ENCODE results near the gene CELSR1.

CELSR1 gene

GRCh38 chr22:46509416-46510089 is 27.9 kb downstream of the CELSR1 start:
- Histone ChIP-seq H3K9me2 (replicated peaks; ENCODE audit: control insufficient read depth, low read length) (no peaks in the 10 kb centered on the region), H4K20me1 (ENCODE audit: control insufficient read depth, insufficient read depth, low read depth, low read length) (no peaks in the 10 kb centered on the region), H3K4me3 (ENCODE audit: low read length) (no peak overlapping the region), H3K27me3 (ENCODE audit: control insufficient read depth, low read length) (peaks cover 12% of the 10 kb centered on the region), H3K36me3 (ENCODE audit: control insufficient read depth, low read length) (no peaks in the 10 kb centered on the region), H3K9me3 (ENCODE audit: control insufficient read depth, insufficient read depth, low read length) (no peaks in the 10 kb centered on the region), H3F3A (ENCODE audit: control insufficient read depth, insufficient read depth) (no peaks in the 10 kb centered on the region), H3K4me1 (ENCODE audit: control insufficient read depth, low read length) (no peaks in the 10 kb centered on the region), H3K27ac (ENCODE audit: low read depth, low read length) (no peak overlapping the region), H3K4me2 (ENCODE audit: low read length) (no peak overlapping the region), H3K79me2 (ENCODE audit: control insufficient read depth, low read length) (no peaks in the 10 kb centered on the region)
- no peak for TF ChIP-seq EZH2phosphoT487 (IDR thresholded peaks at IDR 0.05; ENCODE audit: borderline replicate concordance, low read length)
- no peak for TF ChIP-seq CTCF (IDR thresholded peaks at IDR 0.05; ENCODE audit: low read depth, low read length, poor library complexity, severe bottlenecking)

- Histone ChIP-seq H3F3A (ENCODE audit: control insufficient read depth, insufficient read depth) (no peaks in the 10 kb centered on the region), H3K27me3 (ENCODE audit: control insufficient read depth, low read length) (peaks cover 9% of the 10 kb centered on the region), H3K79me2 (ENCODE audit: control insufficient read depth, low read length) (no peaks in the 10 kb centered on the region), H3K9me3 (ENCODE audit: control insufficient read depth, insufficient read depth, low read length) (no peaks in the 10 kb centered on the region), H3K36me3 (ENCODE audit: control insufficient read depth, low read length) (no peaks in the 10 kb centered on the region), H3K4me2 (ENCODE audit: low read length) (no peak overlapping the region), H3K27ac (ENCODE audit: low read depth, low read length) (no peak overlapping the region), H3K4me3 (ENCODE audit: low read length) (no peak overlapping the region), H3K4me1 (ENCODE audit: control insufficient read depth, low read length) (no peaks in the 10 kb centered on the region), H4K20me1 (ENCODE audit: control insufficient read depth, insufficient read depth, low read depth, low read length) (no peaks in the 10 kb centered on the region), H3K9me2 (replicated peaks; ENCODE audit: control insufficient read depth, low read length) (no peaks in the 10 kb centered on the region)
- TF ChIP-seq EZH2phosphoT487 (IDR thresholded peaks at IDR 0.05; ENCODE audit: borderline replicate concordance, low read length), result no peak
- TF ChIP-seq CTCF (IDR thresholded peaks at IDR 0.05; ENCODE audit: low read depth, low read length, poor library complexity, severe bottlenecking), result no peak
Measured at GRCh38 chr22:46508491-46508999, 28.9 kb downstream of the CELSR1 start.

GRCh38 chr22:46507451-46508425 is 29.7 kb downstream of the CELSR1 start:
- no peaks in the 10 kb centered on the region for H3K9me2 ChIP-seq (replicated peaks; ENCODE audit: control insufficient read depth, low read length)
- no peak overlapping the region for H3K4me2 ChIP-seq (ENCODE audit: low read length)
- no peak overlapping the region for H3K27ac ChIP-seq (ENCODE audit: low read depth, low read length)
- H3K4me3 ChIP-seq (ENCODE audit: low read length), result no peak overlapping the region
- H3K4me1 ChIP-seq (ENCODE audit: control insufficient read depth, low read length), result no peaks in the 10 kb centered on the region
- H4K20me1 ChIP-seq (ENCODE audit: control insufficient read depth, insufficient read depth, low read depth, low read length), result no peaks in the 10 kb centered on the region
- no peaks in the 10 kb centered on the region for H3K79me2 ChIP-seq (ENCODE audit: control insufficient read depth, low read length)
- H3K36me3 ChIP-seq (ENCODE audit: control insufficient read depth, low read length), result no peaks in the 10 kb centered on the region
- peaks cover 17% of the 10 kb centered on the region for H3K27me3 ChIP-seq (ENCODE audit: control insufficient read depth, low read length)
- TF ChIP-seq EZH2phosphoT487 (IDR thresholded peaks at IDR 0.05; ENCODE audit: borderline replicate concordance, low read length) (no peak), CTCF (IDR thresholded peaks at IDR 0.05; ENCODE audit: low read depth, low read length, poor library complexity, severe bottlenecking) (no peak)
- H3K9me3 ChIP-seq (ENCODE audit: control insufficient read depth, insufficient read depth, low read length), result no peaks in the 10 kb centered on the region
- no peaks in the 10 kb centered on the region for H3F3A ChIP-seq (ENCODE audit: control insufficient read depth, insufficient read depth)

Data from DOHH2 (cell line).